HG03025 (cell line): ENCODE measurements around the gene FAM107A.

Experiments used
- ATAC-seq: cut with Tn5 transposase; IDR thresholded peaks from one replicate; pipeline ENCODE4 v1.9.1; 2021; ENCODE audit warnings: mild to moderate bottlenecking, moderate library complexity; ENCODE audit not compliant: unreplicated experiment, low FRiP score

FAM107A gene

DNA sequence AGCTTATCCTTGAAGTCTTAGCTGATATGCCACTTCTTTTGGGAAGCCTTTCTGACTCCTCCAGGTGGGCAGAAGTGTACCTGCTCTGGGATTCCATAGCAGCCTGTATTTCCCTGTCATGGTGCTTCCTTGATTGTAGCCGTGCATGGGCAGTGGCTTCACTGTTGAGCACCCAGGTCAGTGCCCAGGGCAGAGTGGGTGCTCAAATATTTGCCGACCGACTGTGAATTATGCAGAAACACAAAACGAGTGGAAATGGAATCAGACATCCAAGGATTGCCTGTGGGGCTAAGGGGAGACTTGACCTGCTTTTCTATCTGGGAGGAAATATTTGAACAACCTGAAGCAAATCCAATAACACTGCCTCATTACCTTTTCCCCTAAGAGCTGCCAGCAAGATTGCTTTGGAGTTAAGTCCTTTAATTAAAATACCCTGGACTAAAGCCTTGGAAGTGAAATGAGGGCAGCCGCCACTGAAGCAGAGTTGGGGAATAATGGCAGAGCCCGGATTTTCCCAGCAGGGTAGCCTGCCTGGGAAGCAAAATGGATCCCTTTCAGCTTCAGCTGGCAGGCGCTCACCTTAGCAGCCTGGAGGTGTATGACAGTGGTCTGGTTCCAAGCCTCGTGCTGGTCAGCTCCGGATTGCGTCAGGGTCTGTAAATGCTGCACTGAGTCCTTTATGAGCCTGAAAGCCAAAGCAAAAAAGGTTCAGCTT lies 55.1 kb downstream of the FAM107A start:
- ATAC-seq, result no peak

DNA sequence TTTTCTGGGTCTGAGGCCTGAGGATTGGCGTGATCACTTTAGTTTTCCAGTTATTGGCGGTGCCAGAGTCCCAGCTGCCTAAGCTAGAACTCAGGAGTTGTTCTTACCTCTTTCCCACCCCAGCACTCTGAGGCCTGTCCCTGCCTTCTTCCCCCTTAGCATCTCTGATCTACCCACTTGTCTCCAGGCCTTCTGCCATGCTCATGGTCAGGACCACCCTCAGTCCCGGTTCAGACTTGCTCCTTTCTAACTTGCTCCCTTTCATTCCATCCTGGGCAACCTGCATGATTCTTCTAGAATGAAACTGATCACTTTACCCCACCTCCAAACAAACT lies 55.9 kb downstream of the FAM107A start:
- no peak for ATAC-seq

DNA sequence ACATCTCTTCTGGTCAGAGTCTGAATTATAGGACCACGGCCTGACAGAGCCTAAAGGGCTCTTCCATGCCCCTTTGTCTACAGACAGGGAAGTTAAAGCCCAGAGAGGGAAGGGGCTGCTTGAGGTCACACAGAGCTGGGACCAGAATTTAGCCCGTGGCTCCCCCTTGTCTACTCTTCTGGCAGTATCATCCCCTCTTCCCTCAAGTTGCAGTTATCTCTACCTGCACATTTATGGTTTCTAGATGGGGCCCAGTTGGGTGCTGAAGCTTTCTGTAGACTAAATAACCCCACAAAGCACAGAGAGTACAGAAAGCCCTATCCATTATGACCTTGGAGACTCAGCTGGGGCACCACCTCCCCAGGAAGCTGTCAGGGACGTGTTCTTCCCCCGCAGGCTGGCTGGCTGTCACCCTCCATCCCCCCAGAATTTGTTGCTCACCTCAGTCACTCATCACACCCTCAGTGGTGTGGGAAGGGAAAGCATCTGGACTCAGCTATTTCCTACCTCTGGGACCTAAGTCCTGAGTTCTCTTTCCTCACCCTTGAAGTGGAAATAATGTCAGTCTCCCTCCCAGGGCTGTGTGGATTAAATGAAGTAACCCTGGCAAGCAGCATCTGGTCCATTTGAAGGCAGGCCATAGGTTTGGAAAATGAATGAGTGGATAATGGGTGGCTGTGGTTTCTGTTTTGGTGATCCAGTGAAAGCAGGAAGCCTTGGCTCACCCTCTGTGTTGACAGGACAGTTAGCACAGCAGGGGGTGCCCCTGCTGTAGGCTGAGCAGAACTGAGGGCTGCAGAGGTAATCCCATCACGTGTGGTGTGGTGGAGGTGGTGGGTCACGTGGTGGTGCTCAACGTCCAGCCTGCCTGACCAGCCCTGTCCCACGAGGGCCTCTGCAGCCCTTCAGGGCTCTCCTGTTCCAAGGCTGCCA lies 56.5 kb downstream of the FAM107A start:
- ATAC-seq, result no peak

DNA sequence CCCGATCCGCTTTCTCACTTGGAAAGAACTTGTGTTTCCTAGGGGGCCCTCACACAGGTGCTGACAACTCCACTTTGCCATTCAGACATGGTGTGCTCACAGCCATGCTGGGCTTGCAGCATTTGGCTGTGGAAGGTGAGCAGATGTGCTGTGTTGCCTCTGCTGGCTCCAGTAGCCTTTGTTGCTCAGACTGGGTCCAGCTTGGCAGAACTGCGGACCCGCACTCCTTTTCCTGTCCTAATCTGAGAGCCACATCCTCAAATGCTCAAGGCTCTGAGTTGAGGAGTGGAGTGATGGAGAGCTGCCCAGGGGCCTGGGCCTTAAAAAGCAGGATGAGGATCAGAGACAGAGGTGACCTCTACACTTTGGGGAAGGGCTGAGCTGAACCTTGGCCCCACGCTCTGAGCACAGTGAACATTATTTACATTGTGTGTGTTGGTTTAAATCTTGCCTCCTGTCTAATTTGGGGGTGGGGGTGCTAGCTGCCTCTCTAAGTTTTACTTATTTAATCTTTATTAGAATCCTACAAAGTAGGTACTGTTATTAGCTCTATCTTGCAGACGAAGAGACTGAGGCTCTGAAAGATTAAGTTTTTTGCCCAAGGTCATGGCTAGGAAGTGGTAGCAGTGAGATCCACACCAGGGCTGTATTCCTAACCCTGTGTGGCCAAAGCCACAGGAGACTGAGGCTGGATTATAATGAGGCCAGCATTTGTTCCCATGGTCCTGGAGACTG lies 57.4 kb downstream of the FAM107A start:
- ATAC-seq, result no peak

DNA sequence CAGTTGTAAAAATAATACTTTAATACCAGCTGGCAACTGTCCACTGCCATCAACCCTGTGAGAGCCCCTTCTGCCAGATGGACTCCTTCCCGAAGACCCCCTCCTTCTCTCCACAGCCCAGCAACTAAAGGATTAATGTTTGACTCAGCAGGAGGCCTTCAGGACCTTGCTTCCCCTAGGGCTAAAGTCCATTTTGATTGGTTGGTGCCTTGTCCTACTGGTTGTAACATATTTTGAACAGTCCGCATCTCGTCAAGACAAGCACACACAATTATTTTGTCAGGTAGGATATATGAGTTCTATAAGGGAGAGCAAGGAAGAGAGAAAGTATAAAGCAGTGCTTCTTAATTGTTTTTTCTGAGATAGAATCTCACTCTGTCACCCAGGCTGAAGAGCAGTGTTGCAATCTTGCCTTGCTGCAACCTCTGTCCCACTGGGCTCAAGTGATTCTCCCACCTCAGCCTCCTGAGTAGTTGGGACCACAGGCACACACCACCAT lies 58.9 kb downstream of the FAM107A start:
- no peak for ATAC-seq

DNA sequence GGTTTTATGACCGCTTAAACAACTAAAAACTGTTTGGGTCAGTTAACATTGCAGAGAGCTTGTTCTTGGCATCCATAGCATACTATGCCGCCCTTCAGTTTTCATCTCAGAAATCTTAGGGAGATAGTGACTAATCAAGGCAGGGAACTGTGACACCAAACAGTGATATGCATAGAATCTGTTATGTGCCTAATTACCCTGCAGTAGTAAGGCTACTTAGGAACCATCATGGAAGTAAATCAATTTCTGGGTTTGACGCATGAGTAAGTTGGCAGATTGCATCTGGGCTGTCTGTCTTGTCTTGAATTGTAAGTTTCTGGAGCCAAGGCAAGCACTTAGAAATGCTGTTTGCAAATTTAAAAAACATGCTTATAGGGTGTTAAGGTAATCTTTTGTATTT lies 62.8 kb downstream of the FAM107A start:
- no peak for ATAC-seq
